Measurements from ENCODE around the gene REXO2.
A peak's percentile ranks its signal among the peaks of the same experiment; 100 is the strongest.

The REXO2 gene

GRCh38 chr11:114439229-114440120 is at the start of gene REXO2:
Gene REXO2 (plus strand): TSS chr11:114439467. CDS start chr11:114439529, 62 bp downstream.
- peak; percentile 87 to 92 for DNase-seq (ENCODE audit: low read depth in 1 of 2, low spot score in 1 of 2)

GRCh38 chr11:114392735-114393667 is 46.3 kb upstream of the REXO2 start:
- DNase-seq (ENCODE audit: low read depth in 1 of 2, low spot score in 1 of 2) = no peak

GRCh38 chr11:114395736-114396135 is 43.5 kb upstream of the REXO2 start:
- no peak for DNase-seq (ENCODE audit: low read depth in 1 of 2, low spot score in 1 of 2)

DNA sequence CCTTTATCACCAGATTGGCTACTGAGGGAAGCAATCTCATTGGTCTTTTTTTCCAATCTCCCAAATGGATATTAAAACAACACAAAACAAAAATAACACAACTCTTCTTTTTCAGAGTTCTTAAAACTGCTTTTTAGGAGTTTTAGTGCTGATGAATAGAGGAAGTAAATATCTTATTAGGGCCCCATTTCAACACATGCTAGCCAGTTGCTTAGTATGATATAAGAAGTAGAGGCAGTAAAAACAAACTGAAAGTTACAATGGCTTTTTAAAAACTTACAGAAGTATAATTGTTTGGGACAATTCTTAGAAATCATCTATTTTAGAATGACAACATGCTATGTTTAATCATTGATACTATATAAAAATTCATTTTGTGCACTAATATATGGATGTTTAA is 42.4 kb upstream of the REXO2 start:
- no peak for DNase-seq (ENCODE audit: low read depth in 1 of 2, low spot score in 1 of 2)

DNA sequence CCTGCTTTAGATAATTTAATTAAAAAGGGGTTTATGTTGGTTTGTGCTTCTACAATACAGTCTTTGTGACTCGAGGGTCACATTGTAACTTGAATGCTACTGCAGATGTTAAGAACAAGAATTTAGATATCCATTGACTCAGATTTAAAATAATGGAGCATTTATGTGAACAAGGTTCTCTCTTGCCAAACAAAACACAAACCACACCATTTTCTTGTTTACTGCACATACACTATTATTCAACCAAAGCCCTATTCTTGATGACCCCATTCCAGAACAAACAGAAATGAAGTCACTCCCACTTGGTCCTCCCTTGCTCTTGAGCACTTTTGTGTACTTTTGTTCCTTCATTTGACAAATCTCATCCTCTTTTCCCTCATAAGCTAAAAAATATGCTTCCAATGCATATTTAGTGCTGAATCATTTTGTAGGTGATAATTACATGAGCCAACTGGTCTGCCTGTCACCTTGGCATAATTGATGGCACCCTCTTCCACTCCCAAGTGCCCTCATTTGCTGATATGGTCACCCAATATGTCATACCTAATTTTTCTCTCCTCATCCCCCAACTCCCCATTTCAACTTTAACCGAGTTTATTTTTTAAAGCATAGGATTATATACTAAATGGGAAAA is 41.8 kb upstream of the REXO2 start:
- DNase-seq (ENCODE audit: low read depth in 1 of 2, low spot score in 1 of 2) = no peak

DNA sequence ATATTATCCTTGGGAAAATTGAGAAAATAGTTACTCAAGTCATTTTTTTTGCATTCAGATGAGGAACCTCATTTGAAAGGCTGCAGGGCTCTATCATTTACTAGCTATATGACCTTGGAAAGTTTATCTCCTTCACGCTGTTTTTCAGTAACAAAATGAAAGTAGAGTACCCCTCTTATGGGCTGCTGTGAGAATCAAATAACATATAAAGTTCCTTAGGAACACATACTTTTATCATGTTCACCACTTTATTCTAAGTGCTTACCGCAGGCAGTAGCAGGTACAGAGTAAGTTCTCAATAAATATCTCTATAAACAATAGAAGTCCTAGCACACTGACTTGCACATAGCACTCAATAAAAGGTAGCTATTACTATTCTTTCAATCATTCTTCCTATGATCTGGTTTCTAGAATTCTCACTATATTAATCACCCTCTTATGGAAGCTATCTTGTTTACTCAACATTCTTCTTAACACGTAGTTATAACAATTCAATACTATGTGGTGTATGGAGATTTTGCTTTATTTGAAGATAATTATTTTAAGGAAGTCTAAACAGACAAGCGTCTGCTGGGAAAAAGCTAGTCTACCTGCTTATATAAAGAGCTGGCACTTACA is 40.9 kb upstream of the REXO2 start:
- DNase-seq (ENCODE audit: low read depth in 1 of 2, low spot score in 1 of 2) = no peak

DNA sequence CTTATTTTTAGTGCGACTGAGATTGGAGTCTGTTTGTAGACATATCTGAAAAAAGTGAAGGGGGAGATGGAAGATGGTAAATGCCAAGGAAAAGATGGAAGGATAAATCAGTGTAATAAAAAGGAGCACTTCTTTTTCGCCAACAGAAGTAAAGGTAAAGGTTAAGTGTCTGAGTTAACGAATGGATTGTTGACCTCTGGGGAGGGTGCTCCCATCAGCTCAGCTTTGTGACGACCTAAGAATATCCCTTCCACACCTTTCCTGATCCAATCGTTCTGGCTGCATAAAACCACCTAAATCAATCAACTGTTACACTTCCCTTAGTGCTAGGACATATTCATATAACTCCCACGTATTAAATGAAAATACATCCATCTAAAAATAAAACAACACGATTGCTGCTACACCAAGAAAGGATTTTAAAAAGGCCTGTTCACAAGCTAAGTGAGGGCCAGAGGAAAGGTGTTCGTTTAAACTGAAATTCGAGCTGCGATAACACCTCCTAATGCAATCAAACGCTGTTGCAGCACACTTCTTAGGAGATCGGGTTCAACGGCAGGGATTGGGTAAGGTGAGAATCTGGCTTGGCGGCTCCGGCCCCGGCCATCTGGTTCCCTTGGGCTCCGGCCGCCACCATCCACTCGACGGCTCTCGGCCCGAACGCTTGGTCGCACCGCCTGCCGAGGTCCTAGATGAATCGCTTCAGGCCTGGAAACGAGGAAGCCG is 39.6 kb upstream of the REXO2 start:
- no peak for DNase-seq (ENCODE audit: low read depth in 1 of 2, low spot score in 1 of 2)

DNA sequence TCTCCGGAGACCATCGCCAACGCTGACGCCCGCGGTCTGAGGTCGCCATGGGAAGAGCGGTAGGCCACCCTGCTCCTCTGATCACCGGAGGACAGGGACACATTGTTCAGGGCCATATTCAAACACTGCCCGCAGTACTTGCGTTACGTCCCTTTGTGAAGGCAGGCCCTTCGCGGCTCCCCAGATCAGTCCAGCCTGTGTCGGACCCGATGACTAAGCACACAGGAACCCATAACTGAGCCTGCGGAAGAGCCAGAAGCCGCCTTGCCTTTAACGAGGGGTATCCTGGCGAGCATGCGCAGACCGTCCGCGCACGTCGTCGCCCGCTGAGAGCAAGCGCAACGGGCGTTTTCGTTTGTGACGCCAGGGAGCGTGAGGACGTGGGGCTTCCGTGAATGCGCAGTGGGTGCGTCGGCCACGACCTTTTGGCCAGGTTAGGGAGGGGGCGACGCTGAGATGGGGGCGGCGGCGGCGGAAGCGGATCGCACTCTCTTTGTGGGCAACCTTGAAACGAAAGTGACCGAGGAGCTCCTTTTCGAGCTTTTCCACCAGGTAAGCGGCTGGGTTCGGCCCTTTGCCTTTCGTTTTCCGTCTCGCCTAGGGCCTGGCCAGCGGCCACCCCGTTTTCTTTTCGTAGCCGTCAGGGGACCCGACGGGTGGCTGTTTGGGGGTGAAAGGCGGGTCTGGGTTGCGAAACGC is 38.9 kb upstream of the REXO2 start, which contains the start of the genes C11orf71 and RBM7:
TSS of gene C11orf71 (minus strand) at position 296 of the 699 bp plus-strand sequence. CDS start at position 116, 180 bp downstream.
TSS of gene RBM7 (plus strand) at position 451 of the 699 bp plus-strand sequence. CDS start at position 457, 6 bp downstream.
- DNase-seq (ENCODE audit: low read depth in 1 of 2, low spot score in 1 of 2) = peak; percentile 93 to 97

DNA sequence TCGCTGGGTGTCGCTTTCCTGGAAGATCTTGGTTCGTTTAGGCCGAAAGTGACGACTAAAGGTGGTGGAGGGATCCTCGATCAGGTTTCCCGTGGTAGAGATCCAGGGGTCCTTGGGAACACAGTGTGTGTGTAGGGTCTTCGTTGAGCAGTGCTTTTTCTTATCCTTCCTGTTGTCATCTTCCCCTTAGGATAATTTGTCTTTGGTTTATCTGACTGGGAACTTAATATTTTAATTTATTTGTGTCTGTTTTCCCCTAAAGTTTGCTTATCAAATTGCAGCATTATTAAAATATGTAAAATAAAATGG is 38.4 kb upstream of the REXO2 start:
- no peak for DNase-seq (ENCODE audit: low read depth in 1 of 2, low spot score in 1 of 2)

DNA sequence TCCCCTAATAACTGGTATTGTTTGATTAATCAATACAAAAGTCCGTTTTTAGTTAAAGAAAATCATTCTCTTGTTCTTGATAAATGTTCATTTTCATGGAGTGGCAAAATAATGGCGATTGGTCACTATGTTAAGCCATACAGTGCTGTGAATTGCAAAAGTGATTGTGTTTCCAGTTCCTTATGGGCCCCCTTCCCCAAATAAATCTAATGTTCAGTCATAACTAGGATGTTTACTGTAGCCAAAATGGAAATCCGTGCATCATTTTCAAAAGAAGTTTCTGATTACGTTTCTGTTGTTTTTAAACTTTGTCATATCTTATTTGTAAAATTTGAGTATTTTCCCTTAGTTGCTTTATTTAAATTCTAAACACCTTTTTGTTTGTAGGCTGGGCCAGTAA is 38.0 kb upstream of the REXO2 start:
- DNase-seq (ENCODE audit: low read depth in 1 of 2, low spot score in 1 of 2) = no peak

GRCh38 chr11:114412946-114413345 is 26.3 kb upstream of the REXO2 start:
- no peak for DNase-seq (ENCODE audit: low read depth in 1 of 2, low spot score in 1 of 2)

- no peak for DNase-seq (ENCODE audit: low read depth in 1 of 2, low spot score in 1 of 2)
These were observed 25.3 kb upstream of the REXO2 start for GRCh38 chr11:114413958-114414357.

DNA sequence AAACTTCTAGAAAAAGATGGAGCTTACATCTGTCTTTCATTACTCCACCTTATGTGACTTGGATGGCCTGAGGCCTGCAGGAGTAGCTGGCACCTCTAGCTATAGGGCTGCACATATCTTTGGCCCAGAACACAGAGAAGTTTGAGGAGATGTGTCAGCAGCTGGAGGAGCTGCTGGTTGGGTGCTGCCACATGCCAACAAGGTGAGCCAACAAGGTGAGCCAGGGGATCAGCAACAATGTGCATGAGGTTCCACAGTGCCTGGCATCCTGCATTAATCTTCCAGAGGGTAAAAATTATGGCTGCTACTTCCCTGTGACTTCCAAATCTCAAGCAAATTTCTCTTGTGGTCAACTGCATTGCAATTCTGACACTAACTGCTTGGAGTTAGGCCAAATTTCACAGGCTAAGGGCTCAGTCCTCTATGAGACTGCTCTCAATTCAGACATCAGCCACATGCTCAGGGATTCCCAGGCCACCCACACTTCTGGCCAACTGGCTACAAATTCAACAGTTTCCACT is 22.8 kb upstream of the REXO2 start:
- DNase-seq (ENCODE audit: low read depth in 1 of 2, low spot score in 1 of 2) = no peak

DNA sequence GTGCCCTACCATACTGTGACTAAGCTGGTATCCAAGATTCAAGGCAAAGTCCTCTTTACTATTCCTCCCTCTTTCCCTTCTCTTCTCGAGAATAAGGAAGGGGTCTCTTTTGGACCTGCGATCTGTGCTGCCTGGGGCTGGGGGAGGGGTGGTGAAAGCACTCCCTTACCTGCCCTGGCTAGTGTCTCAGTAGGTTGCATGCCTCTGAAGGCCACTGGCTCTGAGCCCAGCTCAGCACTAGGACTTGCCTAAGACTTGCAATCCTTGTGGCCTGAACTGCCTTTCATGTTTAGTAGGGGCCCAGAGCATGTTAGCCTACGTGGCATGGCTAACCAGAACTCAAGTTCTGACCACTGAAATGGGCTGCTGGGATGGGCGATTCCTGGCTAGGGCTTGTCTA is 13.0 kb upstream of the REXO2 start:
- no peak for DNase-seq (ENCODE audit: low read depth in 1 of 2, low spot score in 1 of 2)

DNA sequence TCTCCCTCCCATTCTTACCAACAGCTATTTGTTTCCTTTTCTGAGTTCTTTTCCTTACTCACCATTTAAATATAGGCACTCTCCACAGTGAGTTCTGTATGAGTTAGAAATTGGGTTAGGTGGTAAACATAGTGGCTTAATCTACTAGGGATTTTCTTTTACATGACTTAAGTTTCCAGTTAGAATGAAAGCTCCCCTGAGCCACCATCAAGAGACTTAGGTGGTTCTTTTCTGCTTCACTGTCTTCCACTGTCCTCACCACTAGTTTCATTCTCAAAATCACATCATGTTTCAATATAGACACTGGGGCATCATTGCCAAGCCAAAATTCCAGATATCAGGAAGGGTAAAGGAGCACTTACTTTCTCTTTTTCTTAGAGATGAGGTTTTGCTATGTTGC is 9.0 kb upstream of the REXO2 start:
- DNase-seq (ENCODE audit: low read depth in 1 of 2, low spot score in 1 of 2) = no peak

DNA sequence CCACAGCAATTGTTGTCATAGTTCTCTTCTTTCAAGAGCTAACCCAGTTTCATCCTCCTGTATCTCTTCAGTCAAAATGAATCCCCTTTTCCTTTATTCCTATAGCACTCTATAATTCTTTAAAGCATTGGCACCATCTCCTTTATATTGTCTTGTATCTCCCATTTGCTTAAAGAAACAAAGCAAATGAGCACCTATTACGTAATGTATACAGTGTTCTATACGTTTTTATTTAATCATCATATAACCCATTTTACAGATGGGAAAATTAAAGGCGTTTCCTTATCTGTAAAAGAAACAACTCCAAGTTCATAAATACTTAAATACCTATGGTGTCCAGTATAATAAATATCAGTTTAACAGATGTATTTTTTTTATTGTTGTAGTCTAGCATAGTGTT is 6.4 kb upstream of the REXO2 start:
- no peak for DNase-seq (ENCODE audit: low read depth in 1 of 2, low spot score in 1 of 2)

DNA sequence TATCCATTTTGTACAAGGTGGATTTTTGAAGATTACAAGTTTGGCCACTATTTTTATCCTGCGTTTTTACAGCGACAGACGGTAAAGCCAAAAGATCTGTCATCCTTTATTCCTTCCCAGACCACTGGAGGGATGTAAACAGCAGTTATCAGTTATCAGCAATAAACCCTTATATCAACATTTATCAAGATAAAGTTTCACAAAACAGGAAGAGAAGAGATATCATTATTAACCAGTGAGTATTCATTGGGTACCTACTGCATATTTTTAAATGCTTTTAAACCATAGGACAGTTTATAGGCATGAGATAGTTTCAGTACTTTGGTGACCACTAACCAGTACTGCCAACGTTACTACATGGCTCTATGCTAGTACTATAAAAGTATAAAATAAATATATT is 5.9 kb upstream of the REXO2 start:
- no peak for DNase-seq (ENCODE audit: low read depth in 1 of 2, low spot score in 1 of 2)

- no peak for DNase-seq (ENCODE audit: low read depth in 1 of 2, low spot score in 1 of 2)
These were observed 964 bp upstream of the REXO2 start for GRCh38 chr11:114438303-114438702.

- DNase-seq (ENCODE audit: low read depth in 1 of 2, low spot score in 1 of 2) = no peak
These were observed 1.0 kb downstream of the REXO2 start for GRCh38 chr11:114440121-114440860.
